Measurements from ENCODE around the gene FXYD4. TPM values are rescaled to one million over a fixed set of nuclear protein-coding genes. Genes with fewer than 3 reads are reported as not detected.

Gene FXYD4
- total RNA-seq, 6 experiments from 2014 or later, result not detected

- Histone ChIP-seq H3K4me3 (no peak overlapping the region), H3K4me1 (no peaks in the 10 kb centered on the region), H3K27me3 (no peaks in the 10 kb centered on the region), H3K27ac (no peak overlapping the region), H3K9me3 (no peaks in the 10 kb centered on the region), H3K36me3 (no peaks in the 10 kb centered on the region)
- ATAC-seq (peak in 1 of 4 donors; percentile 62), DNase-seq (no peak)
- no peak for TF ChIP-seq POLR2A (IDR thresholded peaks at IDR 0.05)
- TF ChIP-seq CTCF (IDR thresholded peaks at IDR 0.05), result no peak
- intact Hi-C loops (cut with DNase I), result no loop called here
- 63% methylated on average over 4 of the region's 4 CpGs for WGBS (ENCODE audit: insufficient coverage, low coverage, low lambda C conversion rate, missing lambda C conversion rate)
These were observed 15.6 kb upstream of the FXYD4 start for GRCh38 chr10:43355749-43356371.

- Histone ChIP-seq H3K36me3 (no peaks in the 10 kb centered on the region), H3K4me1 (peaks cover 0 to 4% (median 0%) of the 10 kb centered on the region in 4 donors), H3K9me3 (no peaks in the 10 kb centered on the region), H3K27me3 (no peaks in the 10 kb centered on the region), H3K27ac (no peak overlapping the region), H3K4me3 (no peak overlapping the region)
- 62% methylated on average over 3 of the region's 6 CpGs for WGBS (ENCODE audit: insufficient coverage, low coverage, low lambda C conversion rate, missing lambda C conversion rate)
- ATAC-seq, result no peak
- intact Hi-C loops (cut with DNase I), result no loop called here
- no peak for DNase-seq
- TF ChIP-seq POLR2A (IDR thresholded peaks at IDR 0.05) (no peak), CTCF (IDR thresholded peaks at IDR 0.05) (no peak)
These were observed 11.3 kb upstream of the FXYD4 start for GRCh38 chr10:43360086-43360485.

GRCh38 chr10:43361547-43362190 lies 9.8 kb upstream of the FXYD4 start:
- 20% methylated on average over 21 of the region's 21 CpGs for WGBS (ENCODE audit: insufficient coverage, low coverage, low lambda C conversion rate, missing lambda C conversion rate)
- peak in 1 of 4 donors; percentile 3 for ATAC-seq
- Histone ChIP-seq H3K9me3 (no peaks in the 10 kb centered on the region), H3K4me3 (peak overlapping the region; percentile 44 to 57 (median 46)), H3K27me3 (no peaks in the 10 kb centered on the region), H3K4me1 (peaks cover 0 to 4% (median 0%) of the 10 kb centered on the region in 4 donors), H3K27ac (peak overlapping the region in 1 of 3 donors; percentile 27), H3K36me3 (no peaks in the 10 kb centered on the region)
- TF ChIP-seq POLR2A (IDR thresholded peaks at IDR 0.05) (no peak), CTCF (IDR thresholded peaks at IDR 0.05) (no peak)
- intact Hi-C loops (cut with DNase I), result no loop called here
- no peak for DNase-seq

- peak overlapping the region in 2 of 3 donors; percentile 24 to 53 for H3K27ac ChIP-seq
These were observed 9.1 kb upstream of the FXYD4 start for GRCh38 chr10:43362191-43362839.

More at GRCh38 chr10:43362191-43362839, 9.1 kb upstream of the FXYD4 start:
- 12% methylated on average over 13 of the region's 48 CpGs for WGBS (ENCODE audit: insufficient coverage, low coverage, low lambda C conversion rate, missing lambda C conversion rate)
- DNase-seq (peak; percentile 91 to 97 (median 95)), ATAC-seq (peak; percentile 94 to 98 (median 97))
- peak in 3 of 4 donors; percentile 35 to 45 (median 39) for TF ChIP-seq CTCF (IDR thresholded peaks at IDR 0.05)
- peak; percentile 30 for TF ChIP-seq POLR2A (IDR thresholded peaks at IDR 0.05)
- Histone ChIP-seq H3K9me3 (no peaks in the 10 kb centered on the region), H3K27me3 (no peaks in the 10 kb centered on the region), H3K4me1 (peaks cover 0 to 4% (median 0%) of the 10 kb centered on the region in 4 donors), H3K36me3 (no peaks in the 10 kb centered on the region), H3K4me3 (peak overlapping the region; percentile 44 to 57 (median 46))
- intact Hi-C loops (cut with DNase I), result no loop called here
